Head of caudate nucleus (tissue), 42 donors: ENCODE results near the gene FAM136A.

Source experiments
- DNase-seq, 42 donors: peaks; one replicate each; pipeline versions ENCODE4 v3.0.0 to v3.0.0-alpha.2; 2020 to 2021; ENCODE audit warnings: mixed read lengths in 7 of 42
- intact Hi-C: fragments of 100-400 bp; cut with DNase I; formaldehyde crosslinking; loops from one replicate; pipeline ENCODE4 v1.15.0; 2022

The FAM136A gene

GRCh38 chr2:70301344-70302194 lies at the start of gene FAM136A:
Gene FAM136A, minus strand, starts transcription at chr2:70302067. Its CDS starts 56 bp downstream, at chr2:70302011.
- intact Hi-C loops: loop anchor here (5.0 to 10.0 kb wide), 2 partner anchors 343 to 389 kb away; no protein-coding TSS in a partner anchor
- DNase-seq: peak; percentile 40 to 92 (median 84)

- no peak for DNase-seq
- intact Hi-C loops: no loop called here
Measured at GRCh38 chr2:70349921-70350685, 48.2 kb upstream of the FAM136A start.

GRCh38 chr2:70347831-70348230 lies 46.0 kb upstream of the FAM136A start:
- intact Hi-C loops: no loop called here
- DNase-seq: no peak

- no peak for DNase-seq
- intact Hi-C loops: loop anchor here (5.0 kb wide), 1 partner anchor 273 kb away; no protein-coding TSS in a partner anchor
Measured at GRCh38 chr2:70344195-70344594, 42.3 kb upstream of the FAM136A start.

- no peak for DNase-seq
- intact Hi-C loops: loop anchor here (5.0 kb wide), 1 partner anchor 276 kb away; no protein-coding TSS in a partner anchor
Measured at GRCh38 chr2:70341477-70341765, 39.6 kb upstream of the FAM136A start.

- peak in 35 of 42 donors; percentile 6 to 78 (median 47) for DNase-seq
- intact Hi-C loops: loop anchor here (5.0 kb wide), 1 partner anchor 276 kb away; no protein-coding TSS in a partner anchor
Measured at GRCh38 chr2:70340761-70341476, 39.1 kb upstream of the FAM136A start.

- intact Hi-C loops: loop anchor here (5.0 kb wide), 1 partner anchor 277 kb away; no protein-coding TSS in a partner anchor
- DNase-seq: no peak
Measured at GRCh38 chr2:70340075-70340474, 38.2 kb upstream of the FAM136A start.

- intact Hi-C loops: no loop called here
Measured at GRCh38 chr2:70336552-70336951, 34.7 kb upstream of the FAM136A start.

GRCh38 chr2:70331012-70331411 lies 29.1 kb upstream of the FAM136A start:
- intact Hi-C loops: no loop called here
- DNase-seq: no peak

More at GRCh38 chr2:70336552-70336951, 34.7 kb upstream of the FAM136A start:
- DNase-seq: no peak

- intact Hi-C loops: no loop called here
- no peak for DNase-seq
Measured at GRCh38 chr2:70330476-70330875, 28.6 kb upstream of the FAM136A start.

GRCh38 chr2:70328921-70329561 lies 27.2 kb upstream of the FAM136A start:
- intact Hi-C loops: no loop called here
- DNase-seq: peak in 2 of 42 donors; percentile 9 to 11

GRCh38 chr2:70325875-70326274 lies 24.0 kb upstream of the FAM136A start:
- no peak for DNase-seq
- intact Hi-C loops: no loop called here

GRCh38 chr2:70322518-70322917 lies 20.7 kb upstream of the FAM136A start:
- no peak for DNase-seq
- intact Hi-C loops: no loop called here

- no peak for DNase-seq
- intact Hi-C loops: no loop called here
Measured at GRCh38 chr2:70321370-70321769, 19.5 kb upstream of the FAM136A start.

- no peak for DNase-seq
- intact Hi-C loops: no loop called here
Measured at GRCh38 chr2:70314640-70315039, 12.8 kb upstream of the FAM136A start.

- intact Hi-C loops: no loop called here
- no peak for DNase-seq
Measured at GRCh38 chr2:70312560-70312959, 10.7 kb upstream of the FAM136A start.

- intact Hi-C loops: no loop called here
- no peak for DNase-seq
Measured at GRCh38 chr2:70310899-70311298, 9.0 kb upstream of the FAM136A start.

- intact Hi-C loops: loop anchor here (10.0 kb wide), 1 partner anchor 339 kb away; no protein-coding TSS in a partner anchor
- no peak for DNase-seq
Measured at GRCh38 chr2:70305531-70305930, 3.7 kb upstream of the FAM136A start.

GRCh38 chr2:70304498-70304897 lies 2.6 kb upstream of the FAM136A start:
- DNase-seq: no peak
- intact Hi-C loops: loop anchor here (5.0 to 10.0 kb wide), 2 partner anchors 340 to 392 kb away; no protein-coding TSS in a partner anchor
